ENCODE data around the gene ZNF552. TPM values are rescaled to one million over a fixed set of nuclear protein-coding genes. Genes with fewer than 3 reads are reported as not detected.
"Not testable (repeated sequence)": the region's sequence is repeated elsewhere in the genome, so short reads cannot be mapped to it uniquely, and the experiment has no call there.

The ZNF552 gene
- total RNA-seq = 1 to 10 TPM; 2.4 to 7.1 (median 6.7) TPM
- polyA plus RNA-seq = 10 to 100 TPM; 12.1 to 15.0 (median 13.6) TPM

DNA sequence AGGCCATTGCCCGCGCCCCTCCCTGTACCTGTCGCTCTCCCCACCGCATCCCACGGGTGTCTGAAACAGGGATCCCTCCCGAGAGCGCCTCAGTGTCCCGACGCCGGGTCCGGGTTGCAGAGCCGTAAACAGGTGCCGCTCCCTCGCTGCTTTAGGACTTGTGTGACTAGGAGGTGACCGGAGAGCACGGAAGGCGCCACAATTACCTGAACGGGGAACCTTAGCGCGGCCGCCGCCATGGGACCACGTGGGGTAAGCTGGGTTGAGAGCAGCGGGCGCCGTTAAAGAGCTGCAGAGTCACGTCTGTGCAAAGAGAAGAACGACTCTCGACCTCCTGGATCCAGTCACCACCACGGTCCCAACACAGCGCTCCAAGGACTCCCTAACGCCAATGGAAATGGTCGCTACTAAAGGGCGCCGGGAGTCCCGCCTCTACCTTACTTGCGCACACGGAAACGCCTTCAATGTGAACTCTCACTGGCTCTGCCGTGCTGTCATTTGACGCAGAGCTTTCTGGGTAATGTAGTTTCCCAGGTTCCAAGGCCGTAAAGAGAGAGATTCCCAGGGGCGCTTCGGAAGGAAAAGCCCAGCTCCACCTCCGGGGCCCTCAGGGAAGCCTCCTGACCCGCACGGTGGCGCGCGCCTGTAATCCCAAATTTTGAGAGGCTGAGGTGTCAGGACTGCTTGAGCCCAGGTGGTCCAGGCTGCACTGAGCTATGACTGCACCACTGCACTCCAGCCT lies at the start of gene ZNF552:
TSS of gene ZNF552 (minus strand) at position 409 of the 742 bp plus-strand sequence. CDS start at position 239, 170 bp downstream.
- Histone ChIP-seq H3K27ac (peak within 1 kb of the TSS; percentile 76 to 81 (median 78)), H3K4me1 (peaks cover 0 to 18% (median 11%) of the 10 kb centered on the region in 4 donors), H3K9me3 (no peaks in the 10 kb centered on the region), H3K27me3 (no peaks in the 10 kb centered on the region), H3K4me3 (peak within 1 kb of the TSS; percentile 73 to 95 (median 74)), H3K36me3 (peaks cover 0 to 21% (median 3%) of the 10 kb centered on the region in 4 donors)
- intact Hi-C loops (cut with DNase I) = loop anchor here (5.0 kb wide), 3 partner anchors 33 to 67 kb away; partner anchors contain the start of genes ZNF587 and ZNF776
- DNase-seq = peak; percentile 92
- TF ChIP-seq EP300 (IDR thresholded peaks at IDR 0.05) (no peak), POLR2A (IDR thresholded peaks at IDR 0.05) (peak; percentile 30 to 74), POLR2AphosphoS5 (IDR thresholded peaks at IDR 0.05) (peak; percentile 57 to 92 (median 82))
- TF ChIP-seq, protein P1, sequence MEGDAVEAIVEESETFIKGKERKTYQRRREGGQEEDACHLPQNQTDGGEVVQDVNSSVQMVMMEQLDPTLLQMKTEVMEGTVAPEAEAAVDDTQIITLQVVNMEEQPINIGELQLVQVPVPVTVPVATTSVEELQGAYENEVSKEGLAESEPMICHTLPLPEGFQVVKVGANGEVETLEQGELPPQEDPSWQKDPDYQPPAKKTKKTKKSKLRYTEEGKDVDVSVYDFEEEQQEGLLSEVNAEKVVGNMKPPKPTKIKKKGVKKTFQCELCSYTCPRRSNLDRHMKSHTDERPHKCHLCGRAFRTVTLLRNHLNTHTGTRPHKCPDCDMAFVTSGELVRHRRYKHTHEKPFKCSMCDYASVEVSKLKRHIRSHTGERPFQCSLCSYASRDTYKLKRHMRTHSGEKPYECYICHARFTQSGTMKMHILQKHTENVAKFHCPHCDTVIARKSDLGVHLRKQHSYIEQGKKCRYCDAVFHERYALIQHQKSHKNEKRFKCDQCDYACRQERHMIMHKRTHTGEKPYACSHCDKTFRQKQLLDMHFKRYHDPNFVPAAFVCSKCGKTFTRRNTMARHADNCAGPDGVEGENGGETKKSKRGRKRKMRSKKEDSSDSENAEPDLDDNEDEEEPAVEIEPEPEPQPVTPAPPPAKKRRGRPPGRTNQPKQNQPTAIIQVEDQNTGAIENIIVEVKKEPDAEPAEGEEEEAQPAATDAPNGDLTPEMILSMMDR (IDR thresholded peaks at IDR 0.05) = no peak
- 0 to 1% methylated on average over 50 of the region's 50 CpGs for WGBS, 2 donors

DNA sequence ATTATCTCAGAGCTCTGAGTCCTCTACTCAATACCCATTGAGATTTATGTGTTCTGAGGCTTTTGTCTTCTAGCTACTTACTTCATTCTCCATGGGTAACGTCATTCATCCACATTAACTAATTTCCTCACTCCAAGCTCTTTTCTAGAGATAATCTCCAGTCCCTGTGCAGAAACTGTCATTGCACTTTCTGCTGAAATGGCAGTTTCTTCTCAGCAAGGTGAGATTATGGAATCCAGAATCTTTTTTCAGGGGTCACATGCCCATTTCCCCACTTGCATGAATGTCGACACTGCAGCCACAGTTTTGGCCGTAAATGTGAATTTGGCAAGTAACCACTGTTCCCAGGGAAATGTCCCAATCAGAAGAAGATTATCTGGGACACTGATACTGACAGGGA lies 47.6 kb upstream of the ZNF552 start:
- H3K4me1 ChIP-seq; intact Hi-C loops (cut with DNase I); H3K27ac ChIP-seq; H3K27me3 ChIP-seq; H3K4me3 ChIP-seq; DNase-seq: not testable (repeated sequence)
- 96% methylated on average over 3 of the region's 3 CpGs for WGBS, 2 donors
- peaks cover 4 to 13% (median 5%) of the 10 kb centered on the region in 4 donors for H3K9me3 ChIP-seq
- H3K36me3 ChIP-seq = peaks cover 32 to 97% (median 77%) of the 10 kb centered on the region in 4 donors

DNA sequence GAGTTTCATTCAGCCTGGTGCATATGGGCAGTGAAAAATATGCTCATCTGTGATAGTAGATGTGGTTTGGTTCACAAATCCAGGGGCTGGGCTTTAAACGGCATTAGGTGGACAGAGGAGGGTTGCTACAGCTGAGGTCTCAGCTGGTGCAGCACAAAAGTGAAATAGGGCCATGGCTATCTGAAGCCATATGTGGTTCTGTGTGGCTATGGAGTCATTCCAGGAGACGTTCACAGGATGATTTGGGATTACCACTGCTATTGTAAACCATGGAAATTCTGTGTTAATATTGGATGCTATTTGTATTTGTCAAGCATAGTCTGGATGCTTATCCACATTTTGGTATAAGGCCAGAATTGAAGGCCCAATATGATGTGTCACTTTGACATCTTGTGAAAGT lies 39.4 kb upstream of the ZNF552 start:
- H3K27me3 ChIP-seq; H3K9me3 ChIP-seq; DNase-seq; H3K4me3 ChIP-seq; H3K27ac ChIP-seq; intact Hi-C loops (cut with DNase I): not testable (repeated sequence)
- WGBS, 2 donors = 91 to 93% methylated on average over 2 of the region's 2 CpGs
- peaks cover 0 to 48% (median 22%) of the 10 kb centered on the region in 4 donors for H3K36me3 ChIP-seq
- H3K4me1 ChIP-seq = peaks cover 0 to 16% (median 14%) of the 10 kb centered on the region in 4 donors

DNA sequence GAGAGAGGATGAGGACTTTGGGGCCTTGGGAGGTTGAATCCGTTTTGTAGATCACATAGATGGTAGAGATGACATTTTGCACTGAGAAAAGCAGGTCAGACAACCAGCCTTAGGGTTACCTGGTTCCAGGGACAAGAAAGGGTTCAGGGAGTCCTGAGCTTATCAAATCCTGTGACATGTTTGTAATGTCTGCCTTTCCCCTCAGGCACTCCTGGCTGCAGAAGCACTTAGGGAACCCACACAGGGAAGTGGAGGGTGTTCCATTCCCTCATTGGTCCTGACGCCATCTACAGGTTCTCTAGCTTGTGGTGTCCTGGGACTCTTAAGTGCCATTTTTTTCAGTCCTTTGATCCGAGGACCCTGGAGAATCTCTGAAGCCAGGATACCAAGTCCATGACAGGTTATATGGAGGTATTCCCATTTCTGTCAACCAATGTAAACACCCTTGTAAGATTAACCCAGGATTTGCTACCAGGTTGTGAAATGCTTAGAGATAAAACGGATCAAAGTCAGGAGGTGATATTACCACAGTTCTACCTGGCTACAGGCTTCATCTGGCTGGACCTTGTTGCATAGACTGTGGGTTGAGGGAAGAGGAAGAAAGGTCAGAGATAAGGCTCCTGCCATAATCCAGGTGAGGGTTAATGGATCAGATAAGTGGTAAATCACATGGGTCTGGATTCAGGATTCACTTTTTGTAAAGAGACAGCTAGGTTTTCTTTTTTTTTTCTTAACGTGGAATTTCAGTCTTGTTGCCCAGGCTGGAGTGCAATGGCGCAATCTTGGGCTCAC lies 37.3 kb upstream of the ZNF552 start:
- H3K36me3 ChIP-seq = peaks cover 0 to 30% (median 9%) of the 10 kb centered on the region in 4 donors
- WGBS, 2 donors = 62 to 83% methylated on average over 6 of the region's 6 CpGs
- H3K27me3 ChIP-seq; H3K4me3 ChIP-seq; H3K9me3 ChIP-seq; H3K27ac ChIP-seq; DNase-seq; intact Hi-C loops (cut with DNase I): not testable (repeated sequence)
- H3K4me1 ChIP-seq = peaks cover 0 to 16% (median 14%) of the 10 kb centered on the region in 4 donors

DNA sequence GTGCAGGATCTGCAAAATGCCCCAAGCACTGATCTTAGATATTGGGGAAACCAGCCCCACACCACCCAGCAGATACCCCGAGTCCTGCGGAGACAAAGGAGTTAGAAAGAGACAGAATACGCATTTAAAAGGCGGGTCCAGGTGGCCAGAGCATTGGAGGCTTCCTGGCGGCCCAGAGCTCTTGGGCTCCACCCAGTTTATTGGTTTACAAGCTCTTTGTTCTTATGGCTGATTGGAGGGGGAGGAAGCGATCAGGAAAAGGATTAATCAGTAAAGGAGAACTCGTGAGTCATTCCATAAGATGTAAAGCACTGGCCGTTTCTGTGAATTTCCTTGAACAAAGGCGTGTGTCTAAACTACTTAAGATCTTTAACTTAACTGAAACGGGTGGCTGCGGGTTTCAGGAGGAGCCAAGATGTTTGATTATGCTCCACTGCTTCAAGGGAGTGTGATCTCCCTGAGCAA lies 35.9 kb upstream of the ZNF552 start:
- no peak for TF ChIP-seq POLR2AphosphoS5 (IDR thresholded peaks at IDR 0.05)
- TF ChIP-seq, protein P1 (IDR thresholded peaks at IDR 0.05) = no peak
- TF ChIP-seq POLR2A (IDR thresholded peaks at IDR 0.05) = no peak
- TF ChIP-seq EP300 (IDR thresholded peaks at IDR 0.05) = no peak
- Histone ChIP-seq H3K36me3 (peaks cover 0 to 18% (median 0%) of the 10 kb centered on the region in 4 donors), H3K27ac (peak overlapping the region in 3 of 4 donors; percentile 69 to 73 (median 69)), H3K4me3 (peak overlapping the region; percentile 57 to 70 (median 61)), H3K9me3 (peaks cover 0 to 2% (median 0%) of the 10 kb centered on the region in 4 donors), H3K4me1 (peaks cover 0 to 16% (median 14%) of the 10 kb centered on the region in 4 donors), H3K27me3 (no peaks in the 10 kb centered on the region)
- no peak for DNase-seq
- 2 to 24% methylated on average over 11 of the region's 11 CpGs for WGBS, 2 donors
- intact Hi-C loops (cut with DNase I) = no loop called here
